GM19351 (cell line): Measurements from ENCODE around the gene TRAF7.

Experiments
- ATAC-seq: cut with Tn5 transposase; IDR thresholded peaks from one replicate; pipeline ENCODE4 v1.9.1; 2021; ENCODE audit warnings: mild to moderate bottlenecking, moderate library complexity; ENCODE audit not compliant: unreplicated experiment

TRAF7 gene

GRCh38 chr16:2212362-2213324 is 57.1 kb downstream of the TRAF7 start:
- ATAC-seq = no peak

GRCh38 chr16:2213817-2214718 is 58.5 kb downstream of the TRAF7 start:
- ATAC-seq = no peak

GRCh38 chr16:2214719-2214968 is 59.1 kb downstream of the TRAF7 start, which contains the start of gene PGP:
Gene PGP (minus strand): TSS chr16:2214840. CDS start chr16:2214777, 63 bp downstream.
- ATAC-seq = peak; percentile 85

- no peak for ATAC-seq
Measured at GRCh38 chr16:2216330-2216729, 60.7 kb downstream of the TRAF7 start.

- ATAC-seq = peak; percentile 94
Measured at GRCh38 chr16:2223221-2223941, 67.8 kb downstream of the TRAF7 start, which contains the start of gene E4F1. Gene E4F1 (plus strand): TSS chr16:2223591. CDS start chr16:2223614, 23 bp downstream.

- ATAC-seq = peak; percentile 25
Measured at GRCh38 chr16:2223942-2224486, 68.4 kb downstream of the TRAF7 start.

GRCh38 chr16:2226245-2226793 is 70.7 kb downstream of the TRAF7 start:
- no peak for ATAC-seq

- ATAC-seq = no peak
Measured at GRCh38 chr16:2226918-2227317, 71.3 kb downstream of the TRAF7 start.
